Suprapubic skin (tissue), 4 donors: Measurements from ENCODE around the gene FGF12. TPM values are rescaled to one million over a fixed set of nuclear protein-coding genes. Genes with fewer than 3 reads are reported as not detected.

Experiments
- DNase-seq, 2 donors: peaks; one replicate each; pipeline ENCODE4 v3.0.0-alpha.2; 2019; ENCODE audit warnings: low spot score in 2 of 2
- H3K27ac ChIP-seq: fragments of 200-600 bp; sonication (generic); one replicate; pipeline ENCODE4 v1.5.1; 2019
- H3K27me3 ChIP-seq: fragments of 200-600 bp; sonication (generic); one replicate; pipeline ENCODE4 v1.5.1; 2019
- H3K36me3 ChIP-seq: fragments of 200-600 bp; sonication (generic); one replicate; pipeline ENCODE4 v1.5.1; 2019
- H3K4me1 ChIP-seq: fragments of 200-600 bp; sonication (generic); one replicate; pipeline ENCODE4 v1.5.1; 2019
- H3K4me3 ChIP-seq: fragments of 200-600 bp; sonication (generic); one replicate; pipeline ENCODE4 v1.5.1; 2019; ENCODE audit warnings: mild to moderate bottlenecking
- H3K9me3 ChIP-seq: fragments of 200-600 bp; sonication (generic); one replicate; pipeline ENCODE4 v1.5.1; 2019
- EP300 ChIP-seq: sonication (generic); formaldehyde crosslinking; IDR thresholded peaks from one replicate; pipeline ENCODE4 v1.6.1; 2017; ENCODE audit warnings: antibody characterized with exemption
- POLR2A ChIP-seq, 2 donors: fragments of 450-650 bp; IDR thresholded peaks; one replicate each; pipeline ENCODE4 v1.6.1; 2017; ENCODE audit warnings: antibody characterized with exemption in 2 of 2, mild to moderate bottlenecking in 2 of 2, moderate library complexity in 2 of 2
- POLR2AphosphoS5 ChIP-seq, 3 donors: sonication (generic); formaldehyde crosslinking; IDR thresholded peaks; one replicate each; pipeline ENCODE4 v1.6.1; 2017; ENCODE audit warnings: antibody characterized with exemption in 3 of 3
- WGBS: methylation state at CpG from one replicate; pipeline ENCODE4 v1.1.5; 2018; 5-methylcytosine and 5-hydroxymethylcytosine counted together
- total RNA-seq, 4 donors: library from RNA; depleted of rRNA; stranded (reverse); fragments of >200 nt; gene quantifications; one replicate each; pipeline ENCODE4 v1.1.0, GENCODE V29; 2016
- TF ChIP-seq, protein P1 (sequence below), 2 donors: fragments of 200-600 bp in 1 of 2; fragments of 450-650 bp in 1 of 2; sonication (generic) in 1 of 2; IDR thresholded peaks; one replicate each; pipeline ENCODE4 v1.5.1; 2016 to 2019; ENCODE audit warnings: antibody characterized with exemption in 2 of 2, mild to moderate bottlenecking in 1 of 2, moderate library complexity in 1 of 2

The FGF12 gene
- total RNA-seq, 4 donors from 2014 or later = 1.5 to 3.6 (median 1.6) TPM

GRCh38 chr3:192223815-192224214, 503.5 kb downstream of the FGF12 start:
- H3K9me3 ChIP-seq = no peaks in the 10 kb centered on the region
- H3K4me1 ChIP-seq = no peaks in the 10 kb centered on the region
- DNase-seq = no peak
- no peaks in the 10 kb centered on the region for H3K27me3 ChIP-seq
- H3K36me3 ChIP-seq = no peaks in the 10 kb centered on the region
- 56% methylated on average over 2 of the region's 2 CpGs for WGBS
- no peak overlapping the region for H3K27ac ChIP-seq
- TF ChIP-seq POLR2A (IDR thresholded peaks at IDR 0.05) = no peak
- no peak for TF ChIP-seq POLR2AphosphoS5 (IDR thresholded peaks at IDR 0.05)
- no peak overlapping the region for H3K4me3 ChIP-seq

- no peak overlapping the region for H3K4me3 ChIP-seq
- WGBS = 97% methylated on average over 1 of the region's 1 CpG
- H3K4me1 ChIP-seq = no peaks in the 10 kb centered on the region
- H3K36me3 ChIP-seq = no peaks in the 10 kb centered on the region
- no peaks in the 10 kb centered on the region for H3K27me3 ChIP-seq
- DNase-seq = no peak
- H3K27ac ChIP-seq = no peak overlapping the region
- H3K9me3 ChIP-seq = no peaks in the 10 kb centered on the region
- TF ChIP-seq, protein P1, sequence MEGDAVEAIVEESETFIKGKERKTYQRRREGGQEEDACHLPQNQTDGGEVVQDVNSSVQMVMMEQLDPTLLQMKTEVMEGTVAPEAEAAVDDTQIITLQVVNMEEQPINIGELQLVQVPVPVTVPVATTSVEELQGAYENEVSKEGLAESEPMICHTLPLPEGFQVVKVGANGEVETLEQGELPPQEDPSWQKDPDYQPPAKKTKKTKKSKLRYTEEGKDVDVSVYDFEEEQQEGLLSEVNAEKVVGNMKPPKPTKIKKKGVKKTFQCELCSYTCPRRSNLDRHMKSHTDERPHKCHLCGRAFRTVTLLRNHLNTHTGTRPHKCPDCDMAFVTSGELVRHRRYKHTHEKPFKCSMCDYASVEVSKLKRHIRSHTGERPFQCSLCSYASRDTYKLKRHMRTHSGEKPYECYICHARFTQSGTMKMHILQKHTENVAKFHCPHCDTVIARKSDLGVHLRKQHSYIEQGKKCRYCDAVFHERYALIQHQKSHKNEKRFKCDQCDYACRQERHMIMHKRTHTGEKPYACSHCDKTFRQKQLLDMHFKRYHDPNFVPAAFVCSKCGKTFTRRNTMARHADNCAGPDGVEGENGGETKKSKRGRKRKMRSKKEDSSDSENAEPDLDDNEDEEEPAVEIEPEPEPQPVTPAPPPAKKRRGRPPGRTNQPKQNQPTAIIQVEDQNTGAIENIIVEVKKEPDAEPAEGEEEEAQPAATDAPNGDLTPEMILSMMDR (IDR thresholded peaks at IDR 0.05) = no peak
Observed at GRCh38 chr3:192220915-192221314, 506.4 kb downstream of the FGF12 start.

- no peak overlapping the region for H3K27ac ChIP-seq
- H3K4me1 ChIP-seq = no peaks in the 10 kb centered on the region
- no peak for TF ChIP-seq POLR2A (IDR thresholded peaks at IDR 0.05)
- TF ChIP-seq POLR2AphosphoS5 (IDR thresholded peaks at IDR 0.05) = no peak
- TF ChIP-seq EP300 = no peak
- TF ChIP-seq, protein P1 (IDR thresholded peaks at IDR 0.05) = no peak
- no peaks in the 10 kb centered on the region for H3K36me3 ChIP-seq
- H3K4me3 ChIP-seq = no peak overlapping the region
- H3K27me3 ChIP-seq = no peaks in the 10 kb centered on the region
- no peaks in the 10 kb centered on the region for H3K9me3 ChIP-seq
- no peak for DNase-seq
Observed at GRCh38 chr3:192219926-192220325, 507.4 kb downstream of the FGF12 start.

DNA sequence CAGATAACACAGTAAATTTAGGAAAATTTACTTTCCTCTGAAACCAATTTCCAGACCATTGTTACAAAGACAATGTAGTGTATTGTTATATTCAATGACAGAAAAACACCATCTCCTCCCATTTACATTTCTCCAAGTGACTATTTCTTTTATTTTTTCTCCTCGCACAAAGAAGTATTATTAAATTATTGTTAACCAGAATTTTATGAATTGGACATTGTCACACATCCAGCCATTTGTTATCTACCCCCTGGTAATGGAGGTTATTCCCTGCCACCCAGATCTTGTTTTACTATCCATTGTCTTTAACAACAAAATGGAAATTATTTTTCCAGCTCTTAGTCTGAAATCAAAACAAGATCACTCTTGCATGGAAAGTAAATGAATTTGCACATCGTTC, 511.3 kb downstream of the FGF12 start:
- DNase-seq = no peak
- H3K27ac ChIP-seq = no peak overlapping the region
- H3K9me3 ChIP-seq = no peaks in the 10 kb centered on the region
- H3K36me3 ChIP-seq = no peaks in the 10 kb centered on the region
- WGBS = 87% methylated on average over 2 of the region's 2 CpGs
- no peaks in the 10 kb centered on the region for H3K4me1 ChIP-seq
- H3K27me3 ChIP-seq = no peaks in the 10 kb centered on the region
- no peak overlapping the region for H3K4me3 ChIP-seq
- TF ChIP-seq POLR2A (IDR thresholded peaks at IDR 0.05) = no peak
- TF ChIP-seq POLR2AphosphoS5 (IDR thresholded peaks at IDR 0.05) = no peak
- TF ChIP-seq, protein P1 (IDR thresholded peaks at IDR 0.05) = no peak
- TF ChIP-seq EP300 = no peak

GRCh38 chr3:192212979-192213378, 514.4 kb downstream of the FGF12 start:
- TF ChIP-seq, protein P1 (IDR thresholded peaks at IDR 0.05) = no peak
- TF ChIP-seq EP300 = no peak
- no peak for TF ChIP-seq POLR2A (IDR thresholded peaks at IDR 0.05)
- TF ChIP-seq POLR2AphosphoS5 (IDR thresholded peaks at IDR 0.05) = no peak
- Histone ChIP-seq H3K4me1 (no peaks in the 10 kb centered on the region), H3K27ac (no peak overlapping the region), H3K9me3 (no peaks in the 10 kb centered on the region), H3K36me3 (no peaks in the 10 kb centered on the region), H3K27me3 (no peaks in the 10 kb centered on the region), H3K4me3 (no peak overlapping the region)
- DNase-seq = no peak
- 84% methylated on average over 7 of the region's 7 CpGs for WGBS

- 64% methylated on average over 2 of the region's 2 CpGs for WGBS
Observed at GRCh38 chr3:192212335-192212734, 515.0 kb downstream of the FGF12 start.

More at GRCh38 chr3:192212335-192212734, 515.0 kb downstream of the FGF12 start:
- no peaks in the 10 kb centered on the region for H3K27me3 ChIP-seq
- H3K9me3 ChIP-seq = no peaks in the 10 kb centered on the region
- H3K36me3 ChIP-seq = no peaks in the 10 kb centered on the region
- no peak for TF ChIP-seq POLR2AphosphoS5 (IDR thresholded peaks at IDR 0.05)
- no peak for TF ChIP-seq POLR2A (IDR thresholded peaks at IDR 0.05)
- no peak overlapping the region for H3K4me3 ChIP-seq
- no peaks in the 10 kb centered on the region for H3K4me1 ChIP-seq
- DNase-seq = no peak
- no peak overlapping the region for H3K27ac ChIP-seq
